NOMO-1 treated with DMSO at 0.1 percent for 48 hours (cell line): ENCODE measurements around the gene GPR176.
A peak's percentile ranks its signal among the peaks of the same experiment; 100 is the strongest.

Experiments used
- DNase-seq: peaks from one replicate; lab custom pipeline; 2025; ENCODE audit not compliant: unreplicated experiment; lab: John Stamatoyannopoulos, UW

The GPR176 gene

GRCh38 chr15:39785841-39786240 lies 134.2 kb downstream of the GPR176 start:
- DNase-seq: no peak

GRCh38 chr15:39785139-39785538 lies 134.9 kb downstream of the GPR176 start:
- DNase-seq: no peak

GRCh38 chr15:39784638-39785037 lies 135.4 kb downstream of the GPR176 start:
- no peak for DNase-seq

- DNase-seq: no peak
Measured at GRCh38 chr15:39784125-39784524, 135.9 kb downstream of the GPR176 start.

GRCh38 chr15:39783244-39783820 lies 136.7 kb downstream of the GPR176 start:
- no peak for DNase-seq

- DNase-seq: peak; percentile 94
Measured at GRCh38 chr15:39782441-39783138, 137.5 kb downstream of the GPR176 start, which contains the start of gene FSIP1. Gene FSIP1 (minus strand): TSS chr15:39782841. CDS start chr15:39776524, 6,317 bp downstream.

GRCh38 chr15:39781967-39782302 lies 138.1 kb downstream of the GPR176 start:
- no peak for DNase-seq

GRCh38 chr15:39781147-39781966 lies 138.7 kb downstream of the GPR176 start:
- DNase-seq: peak; percentile 6

GRCh38 chr15:39778021-39778420 lies 142.0 kb downstream of the GPR176 start:
- no peak for DNase-seq

- DNase-seq: no peak
Measured at GRCh38 chr15:39777496-39777895, 142.6 kb downstream of the GPR176 start.

GRCh38 chr15:39776068-39776467 lies 144.0 kb downstream of the GPR176 start:
- no peak for DNase-seq

- no peak for DNase-seq
Measured at GRCh38 chr15:39774688-39775267, 145.3 kb downstream of the GPR176 start.

- no peak for DNase-seq
Measured at GRCh38 chr15:39770748-39771689, 149.0 kb downstream of the GPR176 start.

GRCh38 chr15:39767921-39768320 lies 152.1 kb downstream of the GPR176 start:
- DNase-seq: no peak

- DNase-seq: no peak
Measured at GRCh38 chr15:39761006-39761405, 159.1 kb downstream of the GPR176 start.

GRCh38 chr15:39756806-39757522 lies 163.1 kb downstream of the GPR176 start:
- peak; percentile 52 for DNase-seq

GRCh38 chr15:39752991-39753390 lies 167.1 kb downstream of the GPR176 start:
- DNase-seq: no peak

GRCh38 chr15:39752246-39752645 lies 167.8 kb downstream of the GPR176 start:
- no peak for DNase-seq
